ENCODE results near the gene SEC24D. TPM values are rescaled to one million over a fixed set of nuclear protein-coding genes. Genes with fewer than 3 reads are reported as not detected.

The SEC24D gene
- total RNA-seq, 4 donors from 2014 or later = 9.7 to 37.9 (median 17.0) TPM

DNA sequence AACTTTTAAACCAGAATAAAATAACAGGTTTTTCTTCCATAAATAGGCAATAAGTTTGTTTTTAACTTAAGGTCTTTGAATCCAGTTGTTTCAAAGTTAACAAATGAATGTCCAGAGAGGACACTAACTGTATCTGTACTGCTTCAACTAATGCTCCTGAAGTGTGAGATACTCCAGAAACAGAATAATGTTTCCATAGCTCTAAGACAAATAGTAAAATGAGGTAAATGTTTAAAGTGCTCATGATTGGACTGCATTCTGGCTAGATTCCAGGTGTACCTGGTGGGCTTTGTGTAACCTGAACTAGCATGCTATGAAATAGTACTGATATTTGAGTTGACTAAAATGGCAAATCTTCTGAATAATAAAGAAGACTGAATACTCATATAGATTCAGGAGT lies 99.0 kb downstream of the SEC24D start:
- no peak overlapping the region for H3K4me3 ChIP-seq
- no peak for DNase-seq
- H3K27me3 ChIP-seq = no peaks in the 10 kb centered on the region
- in situ Hi-C loops (cut with MboI; ENCODE audit: low pct_ligation_motif_present in 1 of 4, low pct_unique_long_range_greater_than_20kb in 1 of 4, low sequenced_read_pairs in 3 of 4) = loop anchor here in 1 of 4 donors (25.0 kb wide), 1 partner anchor 550 kb away; no protein-coding TSS in a partner anchor
- intact Hi-C loops (cut with DNase I; ENCODE audit: low total_unique reads) = no loop called here
- H3K4me1 ChIP-seq = peaks cover 0 to 6% (median 0%) of the 10 kb centered on the region in 4 donors
- TF ChIP-seq EP300 (IDR thresholded peaks at IDR 0.05; ENCODE audit: low read depth) = no peak
- H3K36me3 ChIP-seq = peaks cover 0 to 15% (median 0%) of the 10 kb centered on the region in 4 donors
- H3K27ac ChIP-seq = no peak overlapping the region
- no peaks in the 10 kb centered on the region for H3K9me3 ChIP-seq

DNA sequence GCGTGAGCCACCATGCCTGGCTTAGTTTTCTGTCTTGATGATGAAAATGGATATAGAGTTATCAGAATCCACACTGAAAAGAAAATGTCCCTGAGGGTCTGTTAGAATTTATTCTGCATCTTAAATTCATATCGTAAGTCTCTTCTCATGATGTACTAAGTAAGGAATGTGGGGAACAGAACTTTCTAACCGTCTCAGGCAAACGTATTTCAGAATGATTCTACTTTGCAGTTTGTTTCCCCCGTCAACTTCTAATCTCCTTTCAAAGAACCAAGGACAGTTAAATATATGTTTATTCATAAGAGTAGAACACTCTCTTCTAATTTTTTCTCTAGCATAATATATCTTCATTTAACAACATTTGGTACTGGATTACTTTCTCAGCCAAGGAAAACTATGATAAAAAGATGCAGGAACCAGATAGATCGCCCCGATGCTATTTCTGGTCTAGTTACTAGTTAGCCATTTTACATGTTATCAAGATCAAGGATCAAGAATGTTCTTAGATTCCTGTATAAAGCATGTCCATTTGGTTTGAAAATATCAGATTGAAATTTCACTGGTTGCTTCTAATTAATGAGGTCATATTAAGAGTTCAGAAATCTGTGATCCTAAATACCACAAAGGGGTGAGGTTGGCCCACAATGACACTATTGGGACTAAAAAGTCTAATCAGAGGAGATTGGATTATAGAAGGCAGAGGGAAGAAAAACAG lies 101.3 kb downstream of the SEC24D start:
- no peak overlapping the region for H3K27ac ChIP-seq
- no peaks in the 10 kb centered on the region for H3K4me1 ChIP-seq
- in situ Hi-C loops (cut with MboI; ENCODE audit: low pct_ligation_motif_present in 1 of 4, low pct_unique_long_range_greater_than_20kb in 1 of 4, low sequenced_read_pairs in 3 of 4) (loop anchor here in 1 of 4 donors (25.0 kb wide), 1 partner anchor 553 kb away; no protein-coding TSS in a partner anchor), intact Hi-C loops (cut with DNase I; ENCODE audit: low total_unique reads) (no loop called here)
- TF ChIP-seq POLR2A (IDR thresholded peaks at IDR 0.05) (no peak), EP300 (IDR thresholded peaks at IDR 0.05; ENCODE audit: low read depth) (no peak), CTCF (IDR thresholded peaks at IDR 0.05) (no peak), POLR2AphosphoS5 (IDR thresholded peaks at IDR 0.05) (no peak)
- DNase-seq = no peak
- peaks cover 0 to 27% (median 0%) of the 10 kb centered on the region in 4 donors for H3K36me3 ChIP-seq
- H3K9me3 ChIP-seq = no peaks in the 10 kb centered on the region
- H3K4me3 ChIP-seq = no peak overlapping the region
- WGBS, 2 donors (ENCODE audit: low coverage in 1 of 2) = 84 to 91% methylated on average over 7 of the region's 7 CpGs
- no peaks in the 10 kb centered on the region for H3K27me3 ChIP-seq

GRCh38 chr4:118732591-118733330 lies 103.2 kb downstream of the SEC24D start:
- 55 to 64% methylated on average over 2 to 3 of the region's 3 CpGs for WGBS, 2 donors (ENCODE audit: low coverage in 1 of 2)
- intact Hi-C loops (cut with DNase I; ENCODE audit: low total_unique reads) = no loop called here
- Histone ChIP-seq H3K4me1 (no peaks in the 10 kb centered on the region), H3K4me3 (no peak overlapping the region), H3K27me3 (no peaks in the 10 kb centered on the region), H3K27ac (no peak overlapping the region), H3K36me3 (peaks cover 0 to 34% (median under 1%) of the 10 kb centered on the region in 4 donors), H3K9me3 (no peaks in the 10 kb centered on the region)
- TF ChIP-seq CTCF (IDR thresholded peaks at IDR 0.05) (no peak), POLR2A (IDR thresholded peaks at IDR 0.05) (no peak), EP300 (IDR thresholded peaks at IDR 0.05; ENCODE audit: low read depth) (no peak), POLR2AphosphoS5 (IDR thresholded peaks at IDR 0.05) (no peak)
- in situ Hi-C loops (cut with MboI; ENCODE audit: low pct_ligation_motif_present in 1 of 4, low pct_unique_long_range_greater_than_20kb in 1 of 4, low sequenced_read_pairs in 3 of 4) = loop anchor here in 1 of 4 donors (25.0 kb wide), 1 partner anchor 555 kb away; no protein-coding TSS in a partner anchor
- DNase-seq = no peak

GRCh38 chr4:118730683-118731082 lies 105.2 kb downstream of the SEC24D start:
- no peak overlapping the region for H3K27ac ChIP-seq
- H3K4me1 ChIP-seq = no peaks in the 10 kb centered on the region
- intact Hi-C loops (cut with DNase I; ENCODE audit: low total_unique reads) = no loop called here
- in situ Hi-C loops (cut with MboI; ENCODE audit: low pct_ligation_motif_present in 1 of 4, low pct_unique_long_range_greater_than_20kb in 1 of 4, low sequenced_read_pairs in 3 of 4) = loop anchor here in 1 of 4 donors (25.0 kb wide), 1 partner anchor 557 kb away; no protein-coding TSS in a partner anchor
- H3K27me3 ChIP-seq = no peaks in the 10 kb centered on the region
- TF ChIP-seq POLR2AphosphoS5 (IDR thresholded peaks at IDR 0.05) = no peak
- no peak for TF ChIP-seq CTCF (IDR thresholded peaks at IDR 0.05)
- no peak for TF ChIP-seq EP300 (IDR thresholded peaks at IDR 0.05; ENCODE audit: low read depth)
- TF ChIP-seq POLR2A (IDR thresholded peaks at IDR 0.05) = no peak
- H3K9me3 ChIP-seq = no peaks in the 10 kb centered on the region
- H3K4me3 ChIP-seq = no peak overlapping the region
- DNase-seq = no peak
- H3K36me3 ChIP-seq = peaks cover 0 to 42% (median 8%) of the 10 kb centered on the region in 4 donors

Measured in transverse colon (tissue), 4 donors.